ENCODE data around the gene NAP1L4. TPM values are rescaled to one million over a fixed set of nuclear protein-coding genes. Genes with fewer than 3 reads are reported as not detected.

Gene NAP1L4
- total RNA-seq, 1 donor, result 121 TPM

DNA sequence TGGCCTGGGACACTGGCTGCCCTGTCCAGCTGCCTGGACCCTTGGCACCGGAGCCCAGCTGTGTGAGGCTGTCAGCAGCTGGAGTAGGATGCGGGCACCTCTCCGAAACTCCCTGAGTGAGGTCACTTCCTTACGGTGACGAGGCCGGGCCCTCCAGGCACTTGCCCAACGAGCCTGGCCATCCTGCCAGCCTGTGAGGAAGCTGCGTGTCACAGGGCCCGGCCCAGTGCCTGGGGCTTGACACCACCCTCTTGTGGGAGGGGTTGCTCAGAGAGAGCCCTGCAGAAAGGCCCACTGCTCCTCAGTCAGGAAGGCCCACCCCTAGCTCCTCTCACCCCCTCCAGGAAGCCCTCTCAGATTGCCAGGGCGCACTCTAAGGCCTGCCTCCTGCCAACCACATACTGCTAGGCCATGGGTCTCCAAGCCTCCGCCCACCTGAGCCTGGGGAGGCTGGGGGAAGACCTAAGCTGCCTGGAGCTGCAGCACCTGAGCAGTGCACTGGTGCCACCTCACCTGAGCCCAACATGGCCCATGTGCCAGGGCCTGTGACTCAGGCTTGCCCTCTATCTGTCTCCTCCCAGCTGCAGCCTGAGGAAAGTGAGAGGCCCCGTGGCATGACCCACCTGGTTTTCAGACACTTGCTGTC is 58.6 kb downstream of the NAP1L4 start:
- peak; percentile 75 for DNase-seq (ENCODE audit: low read depth)
- TF ChIP-seq, protein P1, sequence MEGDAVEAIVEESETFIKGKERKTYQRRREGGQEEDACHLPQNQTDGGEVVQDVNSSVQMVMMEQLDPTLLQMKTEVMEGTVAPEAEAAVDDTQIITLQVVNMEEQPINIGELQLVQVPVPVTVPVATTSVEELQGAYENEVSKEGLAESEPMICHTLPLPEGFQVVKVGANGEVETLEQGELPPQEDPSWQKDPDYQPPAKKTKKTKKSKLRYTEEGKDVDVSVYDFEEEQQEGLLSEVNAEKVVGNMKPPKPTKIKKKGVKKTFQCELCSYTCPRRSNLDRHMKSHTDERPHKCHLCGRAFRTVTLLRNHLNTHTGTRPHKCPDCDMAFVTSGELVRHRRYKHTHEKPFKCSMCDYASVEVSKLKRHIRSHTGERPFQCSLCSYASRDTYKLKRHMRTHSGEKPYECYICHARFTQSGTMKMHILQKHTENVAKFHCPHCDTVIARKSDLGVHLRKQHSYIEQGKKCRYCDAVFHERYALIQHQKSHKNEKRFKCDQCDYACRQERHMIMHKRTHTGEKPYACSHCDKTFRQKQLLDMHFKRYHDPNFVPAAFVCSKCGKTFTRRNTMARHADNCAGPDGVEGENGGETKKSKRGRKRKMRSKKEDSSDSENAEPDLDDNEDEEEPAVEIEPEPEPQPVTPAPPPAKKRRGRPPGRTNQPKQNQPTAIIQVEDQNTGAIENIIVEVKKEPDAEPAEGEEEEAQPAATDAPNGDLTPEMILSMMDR (IDR thresholded peaks at IDR 0.05; ENCODE audit: insufficient read depth, low read depth, low read length), result no peak
- H3K4me3 ChIP-seq (ENCODE audit: low read depth, low read length), result no peak overlapping the region

DNA sequence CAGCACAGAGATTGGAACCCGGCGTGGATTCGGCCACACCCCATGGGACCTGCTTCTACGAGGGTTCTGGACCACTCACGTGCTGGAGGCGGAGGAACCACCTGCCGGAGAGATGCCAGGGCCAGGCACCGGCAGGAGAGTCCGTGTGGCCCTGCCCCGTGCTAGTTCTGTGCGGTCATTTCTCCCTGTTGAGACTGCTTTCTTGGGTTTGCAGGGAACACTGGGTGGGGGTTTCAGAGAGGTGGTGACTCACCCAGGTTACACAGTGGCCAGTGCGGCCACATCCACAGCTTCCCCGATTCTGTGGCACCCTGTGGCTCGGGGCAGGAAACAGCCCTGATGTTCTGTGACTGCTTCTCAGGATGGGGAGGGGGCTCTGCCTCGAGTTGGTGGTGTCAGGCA is 59.3 kb downstream of the NAP1L4 start:
- peak; percentile 45 for DNase-seq (ENCODE audit: low read depth)
- TF ChIP-seq, protein P1 (IDR thresholded peaks at IDR 0.05; ENCODE audit: insufficient read depth, low read depth, low read length), result no peak
- H3K4me3 ChIP-seq (ENCODE audit: low read depth, low read length), result no peak overlapping the region

GRCh38 chr11:2931771-2932738 is 60.1 kb downstream of the NAP1L4 start:
- H3K4me3 ChIP-seq (ENCODE audit: low read depth, low read length), result no peak overlapping the region
- DNase-seq (ENCODE audit: low read depth), result no peak
- TF ChIP-seq, protein P1 (IDR thresholded peaks at IDR 0.05; ENCODE audit: insufficient read depth, low read depth, low read length), result no peak

DNA sequence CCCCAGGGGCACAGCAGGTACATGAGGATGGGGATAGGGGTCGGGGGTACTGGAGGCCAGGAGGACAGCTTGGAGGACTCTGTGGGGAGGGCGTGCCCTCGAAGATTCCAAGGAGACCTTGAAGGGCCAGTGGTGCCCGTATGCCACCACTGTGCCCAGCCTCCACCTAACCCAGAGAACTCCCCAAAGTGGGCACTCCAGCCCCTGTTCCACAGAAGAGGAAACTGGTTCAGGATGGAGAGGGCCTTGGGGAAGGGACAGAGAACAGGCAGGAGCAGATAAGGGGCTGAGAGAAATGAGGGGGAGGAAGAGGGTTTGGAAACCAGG is 60.7 kb downstream of the NAP1L4 start:
- TF ChIP-seq, protein P1 (IDR thresholded peaks at IDR 0.05; ENCODE audit: insufficient read depth, low read depth, low read length), result no peak
- no peak for DNase-seq (ENCODE audit: low read depth)
- no peak overlapping the region for H3K4me3 ChIP-seq (ENCODE audit: low read depth, low read length)

GRCh38 chr11:2930704-2931419 is 61.3 kb downstream of the NAP1L4 start:
- DNase-seq (ENCODE audit: low read depth), result peak; percentile 45
- TF ChIP-seq, protein P1 (IDR thresholded peaks at IDR 0.05; ENCODE audit: insufficient read depth, low read depth, low read length), result peak; percentile 35
- peak overlapping the region; percentile 79 for H3K4me3 ChIP-seq (ENCODE audit: low read depth, low read length)

DNA sequence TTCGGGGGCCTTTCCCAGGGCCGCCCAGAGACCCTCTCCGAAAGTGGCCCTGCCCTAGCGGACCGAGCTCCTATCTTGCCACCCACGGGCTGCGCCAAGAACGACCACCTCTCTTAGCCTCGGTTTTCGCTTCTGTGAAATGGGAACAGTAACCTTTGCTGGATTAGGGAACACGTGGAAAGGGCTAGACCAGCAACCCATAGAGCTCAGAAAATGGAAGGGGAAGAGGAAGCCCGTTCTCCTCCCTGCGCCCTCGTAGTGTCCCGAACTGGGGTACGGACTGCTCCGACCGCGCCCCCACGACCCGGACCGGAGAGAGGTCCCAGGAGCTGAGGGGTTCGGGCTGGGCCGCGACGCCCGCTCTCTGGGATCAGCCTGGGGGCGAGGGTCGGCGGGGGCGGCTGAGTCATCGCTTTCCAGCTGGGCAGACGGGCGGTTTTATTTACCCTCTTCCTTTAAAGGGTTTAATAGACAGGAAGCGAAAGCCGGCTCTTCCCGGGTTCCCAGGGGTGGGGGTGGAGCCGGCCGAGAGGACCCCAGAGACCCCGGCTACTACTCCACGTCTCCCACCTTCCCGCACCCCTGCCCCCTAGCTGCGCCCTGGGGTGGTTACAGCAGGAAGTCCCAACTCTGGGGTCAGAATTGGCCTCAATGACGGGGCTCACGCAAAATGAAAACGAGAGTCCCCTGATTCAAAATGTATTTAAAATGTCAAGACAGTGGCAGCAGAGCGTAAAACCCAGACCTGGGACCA is 62.0 kb downstream of the NAP1L4 start:
- H3K4me3 ChIP-seq (ENCODE audit: low read depth, low read length), result peak overlapping the region; percentile 79
- peak; percentile 83 for DNase-seq (ENCODE audit: low read depth)
- TF ChIP-seq, protein P1 (IDR thresholded peaks at IDR 0.05; ENCODE audit: insufficient read depth, low read depth, low read length), result peak; percentile 39

All from fibroblast of villous mesenchyme (primary cell).